ENCODE measurements around the gene TRIM47. TPM values are rescaled to one million over a fixed set of nuclear protein-coding genes. Genes with fewer than 3 reads are reported as not detected.

Gene TRIM47
- total and polyA plus RNA-seq, 2 of the 13 experiments (the other 11 are each of a cell fraction or from before 2014, with no cell fraction given), result 33.5 to 82.0 TPM

DNA sequence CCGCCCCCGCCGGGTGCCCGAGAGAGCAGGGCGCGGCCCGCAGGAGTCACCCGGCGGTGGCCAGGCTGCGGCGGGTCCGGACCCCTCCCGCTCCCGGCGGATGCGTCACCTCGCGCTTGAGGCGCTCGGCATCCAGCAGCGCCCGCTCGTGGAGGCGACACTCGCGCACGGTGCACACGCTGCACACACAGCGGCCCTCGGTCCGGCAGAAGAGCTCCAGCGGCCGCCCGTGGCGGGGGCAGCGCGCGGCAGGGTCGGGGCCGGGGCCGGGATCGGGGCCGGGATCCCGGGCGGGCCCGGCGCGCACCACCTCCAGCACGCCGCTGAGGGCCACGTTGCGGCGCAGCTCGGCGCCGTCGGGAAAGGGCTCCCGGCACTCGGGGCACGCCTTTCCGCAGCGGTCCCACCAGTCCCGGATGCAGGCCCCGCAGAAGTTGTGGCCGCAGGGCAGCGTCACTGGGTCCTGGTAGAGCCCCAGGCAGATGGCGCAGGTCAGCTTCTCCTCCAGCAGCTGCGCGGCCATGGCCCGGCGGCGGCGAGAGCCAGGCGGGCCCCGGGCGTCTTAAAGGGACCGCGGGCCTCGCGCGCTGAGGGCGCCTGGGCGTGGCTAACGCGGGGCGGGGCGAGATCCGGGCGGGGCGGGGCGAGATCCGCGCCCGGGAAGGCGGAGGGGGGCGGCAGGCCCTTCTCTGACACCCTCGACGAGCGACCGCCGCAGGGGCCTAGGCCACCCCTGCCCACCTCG lies 18.2 kb upstream of the TRIM47 start, which contains the start of gene TRIM65 (continued):
- 0 out of 2 replicates have a peak, but pooled peaks have one; percentile 86 for TF ChIP-seq ZNF234 (CRISPR knock-in tag; conservative IDR thresholded peaks at IDR 0.05)
- peak; percentile 63; the same call in 1 of the 2 replicates for TF ChIP-seq ATF7-NPFF (CRISPR knock-in tag; IDR thresholded peaks at IDR 0.05; ENCODE audit: low read depth)
- TF ChIP-seq PTBP1 (IDR thresholded peaks at IDR 0.05; ENCODE audit: low read depth, low read length, poor library complexity, severe bottlenecking), result no peak
- peak; percentile 54; the same call in 1 of the 2 replicates for TF ChIP-seq MXD4 (CRISPR knock-in tag; IDR thresholded peaks at IDR 0.05)
- TF ChIP-seq EZH2 (conservative IDR thresholded peaks at IDR 0.05; ENCODE audit: low read depth, low read length), result no peak
- TF ChIP-seq, protein P1, sequence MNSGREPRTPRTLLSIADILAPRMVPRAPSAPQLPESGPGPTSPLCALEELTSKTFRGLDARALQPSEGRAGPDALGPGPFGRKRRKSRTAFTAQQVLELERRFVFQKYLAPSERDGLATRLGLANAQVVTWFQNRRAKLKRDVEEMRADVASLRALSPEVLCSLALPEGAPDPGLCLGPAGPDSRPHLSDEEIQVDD (CRISPR knock-in tag; IDR thresholded peaks at IDR 0.05; ENCODE audit: borderline replicate concordance), result no peak
- peak; percentile 57; the same call in 1 of the 2 replicates for TF ChIP-seq KMT2A (CRISPR knock-in tag; IDR thresholded peaks at IDR 0.05)
- no peak for TF ChIP-seq THYN1 (CRISPR knock-in tag; IDR thresholded peaks at IDR 0.05; ENCODE audit: borderline replicate concordance, low read depth)
- TF ChIP-seq GTF2F1 (IDR thresholded peaks at IDR 0.05; ENCODE audit: low read length), result no peak
- no peak for TF ChIP-seq WIZ (CRISPR knock-in tag; IDR thresholded peaks at IDR 0.05)
- TF ChIP-seq, protein P2, sequence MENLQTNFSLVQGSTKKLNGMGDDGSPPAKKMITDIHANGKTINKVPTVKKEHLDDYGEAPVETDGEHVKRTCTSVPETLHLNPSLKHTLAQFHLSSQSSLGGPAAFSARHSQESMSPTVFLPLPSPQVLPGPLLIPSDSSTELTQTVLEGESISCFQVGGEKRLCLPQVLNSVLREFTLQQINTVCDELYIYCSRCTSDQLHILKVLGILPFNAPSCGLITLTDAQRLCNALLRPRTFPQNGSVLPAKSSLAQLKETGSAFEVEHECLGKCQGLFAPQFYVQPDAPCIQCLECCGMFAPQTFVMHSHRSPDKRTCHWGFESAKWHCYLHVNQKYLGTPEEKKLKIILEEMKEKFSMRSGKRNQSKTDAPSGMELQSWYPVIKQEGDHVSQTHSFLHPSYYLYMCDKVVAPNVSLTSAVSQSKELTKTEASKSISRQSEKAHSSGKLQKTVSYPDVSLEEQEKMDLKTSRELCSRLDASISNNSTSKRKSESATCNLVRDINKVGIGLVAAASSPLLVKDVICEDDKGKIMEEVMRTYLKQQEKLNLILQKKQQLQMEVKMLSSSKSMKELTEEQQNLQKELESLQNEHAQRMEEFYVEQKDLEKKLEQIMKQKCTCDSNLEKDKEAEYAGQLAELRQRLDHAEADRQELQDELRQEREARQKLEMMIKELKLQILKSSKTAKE (CRISPR knock-in tag; IDR thresholded peaks at IDR 0.05; ENCODE audit: borderline replicate concordance), result peak; percentile 74
- TF ChIP-seq SALL2 (CRISPR knock-in tag; IDR thresholded peaks at IDR 0.05), result peak; percentile 72; the same call in 1 of the 2 replicates
- peak; percentile 62; the same call in 1 of the 2 replicates for TF ChIP-seq ZNF235 (CRISPR knock-in tag; IDR thresholded peaks at IDR 0.05; ENCODE audit: borderline replicate concordance)
- TF ChIP-seq ZMAT3 (CRISPR knock-in tag; conservative IDR thresholded peaks at IDR 0.05), result 0 out of 2 replicates have a peak, but pooled peaks have one; percentile 39
- TF ChIP-seq ZNF160 (CRISPR knock-in tag; IDR thresholded peaks at IDR 0.05), result peak; percentile 53; the same call in 1 of the 2 replicates
- TF ChIP-seq ZNF724P (CRISPR knock-in tag; IDR thresholded peaks at IDR 0.05; ENCODE audit: borderline replicate concordance), result no peak
- TF ChIP-seq ZNF790 (CRISPR knock-in tag; IDR thresholded peaks at IDR 0.05; ENCODE audit: borderline replicate concordance), result peak; percentile 70; the same call in 1 of the 2 replicates
- 0 out of 2 replicates have a peak, but pooled peaks have one; percentile 57 for TF ChIP-seq ZNF256 (CRISPR knock-in tag; conservative IDR thresholded peaks at IDR 0.05)
- no peak for TF ChIP-seq LCORL (IDR thresholded peaks at IDR 0.05)
- TF ChIP-seq LCORL (CRISPR knock-in tag; IDR thresholded peaks at IDR 0.05), result no peak
- TF ChIP-seq ZFYVE20 (CRISPR knock-in tag; IDR thresholded peaks at IDR 0.05; ENCODE audit: borderline replicate concordance, low read depth), result no peak; the same call in 1 of the 2 replicates
- TF ChIP-seq ZEB1 (IDR thresholded peaks at IDR 0.05; ENCODE audit: insufficient replicate concordance, low read depth), result no peak
- TF ChIP-seq SOX5 (CRISPR knock-in tag; IDR thresholded peaks at IDR 0.05; ENCODE audit: borderline replicate concordance), result 0 out of 2 replicates have a peak, but pooled peaks have one; percentile 3
- TF ChIP-seq, protein P3, sequence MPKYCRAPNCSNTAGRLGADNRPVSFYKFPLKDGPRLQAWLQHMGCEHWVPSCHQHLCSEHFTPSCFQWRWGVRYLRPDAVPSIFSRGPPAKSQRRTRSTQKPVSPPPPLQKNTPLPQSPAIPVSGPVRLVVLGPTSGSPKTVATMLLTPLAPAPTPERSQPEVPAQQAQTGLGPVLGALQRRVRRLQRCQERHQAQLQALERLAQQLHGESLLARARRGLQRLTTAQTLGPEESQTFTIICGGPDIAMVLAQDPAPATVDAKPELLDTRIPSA (CRISPR knock-in tag; IDR thresholded peaks at IDR 0.05; ENCODE audit: borderline replicate concordance), result no peak; the same call in none of the 2 replicates
- TF ChIP-seq ZNF20 (CRISPR knock-in tag; IDR thresholded peaks at IDR 0.05), result no peak
- no peak for TF ChIP-seq ZNF550 (CRISPR knock-in tag; IDR thresholded peaks at IDR 0.05; ENCODE audit: borderline replicate concordance)
- TF ChIP-seq KLF16 (CRISPR knock-in tag; IDR thresholded peaks at IDR 0.05), result no peak
- no peak for TF ChIP-seq RBM39 (IDR thresholded peaks at IDR 0.05; ENCODE audit: low read depth, low read length, poor library complexity, severe bottlenecking)

Measured in HepG2 (cell line).